Measurements from ENCODE around the gene HLA-DMB. TPM values are rescaled to one million over a fixed set of nuclear protein-coding genes. Genes with fewer than 3 reads are reported as not detected.

Gene HLA-DMB
- total and polyA plus RNA-seq, 4 donors, result 4.7 to 22.3 (median 10.3) TPM

DNA sequence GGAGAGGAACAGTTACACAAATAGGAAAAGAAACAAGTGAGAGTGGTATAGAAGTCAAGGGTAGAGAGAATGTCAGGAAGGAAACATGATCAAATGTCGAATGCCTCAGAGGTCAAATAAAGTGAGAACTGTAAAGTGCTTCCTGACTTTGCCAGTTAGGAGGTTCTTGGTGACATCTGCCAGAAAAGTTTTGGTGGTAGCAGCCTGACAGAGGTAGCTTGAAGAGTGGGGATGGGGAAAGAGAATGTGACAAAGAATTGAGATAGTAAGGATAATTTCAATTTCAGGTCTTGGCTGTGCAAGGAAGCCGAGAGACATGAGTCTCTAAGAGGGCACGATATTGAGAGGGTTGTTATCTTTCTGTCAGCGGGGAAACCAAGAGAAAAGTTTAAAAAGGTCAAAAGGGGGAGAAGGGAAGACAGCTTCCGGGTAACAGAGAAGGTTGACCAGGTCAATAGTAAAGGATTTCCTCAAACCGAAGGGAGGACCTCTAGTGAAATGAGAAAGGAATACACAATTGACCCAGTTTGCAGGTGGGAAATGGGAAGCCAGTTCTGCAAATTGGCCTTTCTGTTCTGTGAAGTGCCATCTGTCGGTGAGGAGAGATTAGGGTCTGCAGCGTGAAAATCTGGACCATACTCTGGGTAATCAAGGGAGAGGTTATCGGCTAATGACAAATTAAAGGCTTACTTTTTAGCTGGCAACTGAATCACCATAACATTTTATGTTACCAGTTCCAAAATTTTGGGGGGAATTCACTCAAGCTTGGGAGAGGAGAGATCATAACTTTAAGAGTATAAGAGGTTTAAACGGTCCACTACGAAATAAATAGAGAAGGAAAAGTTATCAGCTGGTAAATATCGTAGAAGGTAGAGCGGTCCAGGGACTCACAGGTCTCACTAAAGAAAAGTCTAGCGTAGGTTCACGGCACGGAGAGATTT lies 26.6 kb upstream of the HLA-DMB start:
- DNase-seq (ENCODE audit: low read depth in 4 of 6, low spot score in 6 of 6), result peak in 5 of 6 donors; percentile 13 to 89 (median 44)
- peak overlapping the region; percentile 100 for H3K27ac ChIP-seq (ENCODE audit: low read depth, low read length)
- WGBS (ENCODE audit: insufficient coverage), result 10% methylated on average over 13 of the region's 16 CpGs
- peak overlapping the region; percentile 93 for H3K4me3 ChIP-seq (ENCODE audit: low read depth, low read length)
- no peaks in the 10 kb centered on the region for H3K27me3 ChIP-seq (ENCODE audit: control insufficient read depth, insufficient read depth, low read length)
- H3K9me3 ChIP-seq (ENCODE audit: control insufficient read depth, insufficient read depth, low read length), result no peaks in the 10 kb centered on the region
- peaks cover 4% of the 10 kb centered on the region for H3K36me3 ChIP-seq (ENCODE audit: control insufficient read depth, insufficient read depth, low read length)
- H3K4me1 ChIP-seq (ENCODE audit: control insufficient read depth, insufficient read depth, low read length), result peaks cover 17% of the 10 kb centered on the region

DNA sequence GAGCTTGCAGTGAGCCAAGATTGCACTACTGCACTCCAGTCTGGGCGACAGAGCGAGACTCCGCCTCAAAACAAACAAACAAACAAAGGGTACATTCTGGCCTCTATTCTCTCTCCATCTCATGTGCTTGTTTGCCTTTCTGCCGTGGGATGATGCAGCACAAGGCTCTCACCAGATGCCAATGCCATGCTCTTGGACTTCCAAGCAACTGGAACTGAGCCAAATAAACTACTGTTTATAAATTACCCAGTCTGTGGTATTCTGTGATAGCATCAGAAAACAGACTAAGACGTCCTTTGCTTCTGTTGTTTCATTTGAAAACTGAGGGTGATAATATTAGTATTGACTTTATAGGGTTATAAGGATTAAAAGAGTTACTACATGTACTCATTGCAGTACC lies 23.9 kb upstream of the HLA-DMB start:
- no peak for DNase-seq (ENCODE audit: low read depth in 4 of 6, low spot score in 6 of 6)
- Histone ChIP-seq H3K36me3 (ENCODE audit: control insufficient read depth, insufficient read depth, low read length) (no peaks in the 10 kb centered on the region), H3K4me1 (ENCODE audit: control insufficient read depth, insufficient read depth, low read length) (peaks cover 7% of the 10 kb centered on the region), H3K27me3 (ENCODE audit: control insufficient read depth, insufficient read depth, low read length) (no peaks in the 10 kb centered on the region), H3K9me3 (ENCODE audit: control insufficient read depth, insufficient read depth, low read length) (no peaks in the 10 kb centered on the region), H3K4me3 (ENCODE audit: low read depth, low read length) (no peak overlapping the region), H3K27ac (ENCODE audit: low read depth, low read length) (no peak overlapping the region)
- 100% methylated on average over 2 of the region's 5 CpGs for WGBS (ENCODE audit: insufficient coverage)

GRCh38 chr6:32963866-32964265 lies 23.0 kb upstream of the HLA-DMB start:
- H3K9me3 ChIP-seq (ENCODE audit: control insufficient read depth, insufficient read depth, low read length), result no peaks in the 10 kb centered on the region

DNA sequence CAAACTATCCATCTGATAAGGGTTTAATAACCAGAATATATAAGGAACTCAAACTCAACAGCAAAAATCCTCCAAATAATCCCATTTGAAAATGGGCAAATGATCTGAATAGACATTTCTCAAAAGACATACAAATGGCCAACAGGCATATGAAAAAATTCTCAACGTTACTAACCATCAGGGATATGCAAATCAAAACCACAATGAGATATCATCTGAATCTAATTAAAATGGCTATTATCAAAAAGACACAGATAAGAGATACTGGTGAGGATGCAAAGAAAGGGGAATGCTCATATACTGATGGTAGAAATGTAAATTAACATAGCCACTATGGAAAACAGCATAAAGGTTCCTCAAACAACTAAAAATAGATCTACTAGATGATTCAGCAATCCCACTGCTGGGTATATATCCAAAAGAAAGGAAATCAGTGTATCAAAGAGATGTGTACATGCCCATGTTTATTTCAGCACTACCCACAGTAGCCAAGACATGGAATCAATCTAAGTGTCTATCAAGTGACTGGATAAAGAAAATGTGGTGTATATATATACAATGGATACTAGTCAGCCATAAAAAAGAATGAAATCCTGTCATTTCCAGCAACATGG lies 21.5 kb upstream of the HLA-DMB start:
- Histone ChIP-seq H3K36me3 (ENCODE audit: control insufficient read depth, insufficient read depth, low read length) (no peaks in the 10 kb centered on the region), H3K27me3 (ENCODE audit: control insufficient read depth, insufficient read depth, low read length) (no peaks in the 10 kb centered on the region), H3K9me3 (ENCODE audit: control insufficient read depth, insufficient read depth, low read length) (no peaks in the 10 kb centered on the region), H3K4me3 (ENCODE audit: low read depth, low read length) (no peak overlapping the region), H3K27ac (ENCODE audit: low read depth, low read length) (no peak overlapping the region), H3K4me1 (ENCODE audit: control insufficient read depth, insufficient read depth, low read length) (no peaks in the 10 kb centered on the region)
- WGBS (ENCODE audit: insufficient coverage), result no CpG with 5 or more reads among the region's 1 CpG
- no peak for DNase-seq (ENCODE audit: low read depth in 4 of 6, low spot score in 6 of 6)

More at GRCh38 chr6:32963866-32964265, 23.0 kb upstream of the HLA-DMB start:
- 89% methylated on average over 1 of the region's 1 CpG for WGBS (ENCODE audit: insufficient coverage)
- Histone ChIP-seq H3K27ac (ENCODE audit: low read depth, low read length) (no peak overlapping the region), H3K36me3 (ENCODE audit: control insufficient read depth, insufficient read depth, low read length) (no peaks in the 10 kb centered on the region), H3K4me1 (ENCODE audit: control insufficient read depth, insufficient read depth, low read length) (no peaks in the 10 kb centered on the region), H3K27me3 (ENCODE audit: control insufficient read depth, insufficient read depth, low read length) (no peaks in the 10 kb centered on the region), H3K4me3 (ENCODE audit: low read depth, low read length) (no peak overlapping the region)
- DNase-seq (ENCODE audit: low read depth in 4 of 6, low spot score in 6 of 6), result no peak

- 100% methylated on average over 2 of the region's 5 CpGs for WGBS (ENCODE audit: insufficient coverage)
- Histone ChIP-seq H3K4me1 (ENCODE audit: control insufficient read depth, insufficient read depth, low read length) (no peaks in the 10 kb centered on the region), H3K36me3 (ENCODE audit: control insufficient read depth, insufficient read depth, low read length) (no peaks in the 10 kb centered on the region), H3K27ac (ENCODE audit: low read depth, low read length) (no peak overlapping the region), H3K4me3 (ENCODE audit: low read depth, low read length) (no peak overlapping the region), H3K9me3 (ENCODE audit: control insufficient read depth, insufficient read depth, low read length) (no peaks in the 10 kb centered on the region), H3K27me3 (ENCODE audit: control insufficient read depth, insufficient read depth, low read length) (no peaks in the 10 kb centered on the region)
- no peak for DNase-seq (ENCODE audit: low read depth in 4 of 6, low spot score in 6 of 6)
These were observed 19.7 kb upstream of the HLA-DMB start for GRCh38 chr6:32960563-32960962.

- no peaks in the 10 kb centered on the region for H3K9me3 ChIP-seq (ENCODE audit: control insufficient read depth, insufficient read depth, low read length)
- peaks cover 6% of the 10 kb centered on the region for H3K4me1 ChIP-seq (ENCODE audit: control insufficient read depth, insufficient read depth, low read length)
- no peak overlapping the region for H3K4me3 ChIP-seq (ENCODE audit: low read depth, low read length)
- DNase-seq (ENCODE audit: low read depth in 4 of 6, low spot score in 6 of 6), result no peak
- WGBS (ENCODE audit: insufficient coverage), result no CpG with 5 or more reads among the region's 2 CpGs
- no peak overlapping the region for H3K27ac ChIP-seq (ENCODE audit: low read depth, low read length)
- H3K27me3 ChIP-seq (ENCODE audit: control insufficient read depth, insufficient read depth, low read length), result no peaks in the 10 kb centered on the region
- no peaks in the 10 kb centered on the region for H3K36me3 ChIP-seq (ENCODE audit: control insufficient read depth, insufficient read depth, low read length)
These were observed 15.3 kb upstream of the HLA-DMB start for GRCh38 chr6:32956176-32956575.

DNA sequence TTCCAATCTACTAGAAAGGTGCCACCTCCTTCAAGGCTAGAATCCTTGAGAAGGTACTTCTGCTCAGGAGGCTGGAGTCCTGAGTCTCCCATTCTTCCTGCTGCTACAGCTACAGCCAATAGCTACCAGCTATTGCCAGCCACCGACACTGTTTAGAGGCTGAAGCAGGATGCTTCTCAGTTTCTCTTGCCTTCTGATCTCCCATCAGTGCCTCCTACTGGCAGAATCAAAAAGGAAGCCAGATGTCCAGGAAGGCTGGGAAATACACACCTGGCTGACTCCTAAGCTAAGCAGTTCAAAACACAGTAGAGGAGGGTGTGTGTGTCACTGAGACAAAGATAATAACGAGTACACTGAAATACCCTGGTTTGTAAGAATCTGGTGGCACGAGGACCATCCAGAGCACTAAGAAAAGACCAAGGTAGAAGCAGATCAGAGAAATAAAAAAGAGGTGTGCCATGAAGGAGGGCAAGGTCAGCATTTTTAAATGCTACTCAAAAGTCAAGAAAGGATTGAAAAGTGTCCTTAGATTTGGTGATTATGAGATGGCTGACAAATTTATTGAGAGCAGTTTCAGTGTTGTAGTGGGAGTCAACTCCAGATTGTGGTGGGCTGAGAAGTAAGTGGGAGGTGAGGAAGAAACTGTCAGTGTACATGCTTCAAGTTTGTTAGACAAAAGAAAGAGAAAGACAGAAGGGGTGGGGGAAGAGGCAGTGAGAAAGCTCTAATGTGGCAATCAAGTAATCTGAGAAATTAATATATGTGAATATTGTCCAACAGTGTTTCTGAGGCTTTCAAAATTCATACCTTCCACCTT lies 14.4 kb upstream of the HLA-DMB start:
- Histone ChIP-seq H3K27ac (ENCODE audit: low read depth, low read length) (no peak overlapping the region), H3K36me3 (ENCODE audit: control insufficient read depth, insufficient read depth, low read length) (no peaks in the 10 kb centered on the region), H3K4me3 (ENCODE audit: low read depth, low read length) (no peak overlapping the region), H3K27me3 (ENCODE audit: control insufficient read depth, insufficient read depth, low read length) (no peaks in the 10 kb centered on the region), H3K4me1 (ENCODE audit: control insufficient read depth, insufficient read depth, low read length) (peaks cover 6% of the 10 kb centered on the region), H3K9me3 (ENCODE audit: control insufficient read depth, insufficient read depth, low read length) (no peaks in the 10 kb centered on the region)
- no peak for DNase-seq (ENCODE audit: low read depth in 4 of 6, low spot score in 6 of 6)
- 24% methylated on average over 3 of the region's 3 CpGs for WGBS (ENCODE audit: insufficient coverage)

GRCh38 chr6:32954267-32954666 lies 13.4 kb upstream of the HLA-DMB start:
- Histone ChIP-seq H3K9me3 (ENCODE audit: control insufficient read depth, insufficient read depth, low read length) (no peaks in the 10 kb centered on the region), H3K27ac (ENCODE audit: low read depth, low read length) (no peak overlapping the region), H3K36me3 (ENCODE audit: control insufficient read depth, insufficient read depth, low read length) (no peaks in the 10 kb centered on the region), H3K4me1 (ENCODE audit: control insufficient read depth, insufficient read depth, low read length) (peaks cover 6% of the 10 kb centered on the region), H3K4me3 (ENCODE audit: low read depth, low read length) (no peak overlapping the region), H3K27me3 (ENCODE audit: control insufficient read depth, insufficient read depth, low read length) (no peaks in the 10 kb centered on the region)
- WGBS (ENCODE audit: insufficient coverage), result 72% methylated on average over 3 of the region's 4 CpGs
- no peak for DNase-seq (ENCODE audit: low read depth in 4 of 6, low spot score in 6 of 6)

DNA sequence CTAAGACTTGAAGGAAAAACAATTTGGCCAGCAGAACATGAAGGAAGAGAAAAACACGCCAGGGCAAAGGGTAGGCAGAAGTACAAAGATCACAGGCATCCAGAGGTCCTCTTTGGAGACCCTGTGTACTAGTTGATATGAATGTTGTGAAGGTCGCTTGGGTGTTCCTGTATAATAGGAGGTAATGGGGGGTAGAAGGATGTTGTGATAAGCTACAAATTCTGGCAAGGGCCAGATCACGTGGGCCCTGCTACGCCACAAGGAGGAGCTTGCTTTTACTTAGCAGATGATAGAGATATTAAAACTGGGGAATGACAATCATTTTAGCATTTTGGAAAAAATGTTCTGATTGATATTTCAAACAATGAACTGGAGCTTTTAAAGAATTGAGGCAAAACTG lies 12.9 kb upstream of the HLA-DMB start:
- Histone ChIP-seq H3K4me1 (ENCODE audit: control insufficient read depth, insufficient read depth, low read length) (peaks cover 6% of the 10 kb centered on the region), H3K27ac (ENCODE audit: low read depth, low read length) (no peak overlapping the region)
- WGBS (ENCODE audit: insufficient coverage), result 84% methylated on average over 4 of the region's 4 CpGs

More for the DNA sequence above, 12.9 kb upstream of the HLA-DMB start:
- Histone ChIP-seq H3K4me3 (ENCODE audit: low read depth, low read length) (no peak overlapping the region), H3K9me3 (ENCODE audit: control insufficient read depth, insufficient read depth, low read length) (no peaks in the 10 kb centered on the region), H3K27me3 (ENCODE audit: control insufficient read depth, insufficient read depth, low read length) (no peaks in the 10 kb centered on the region), H3K36me3 (ENCODE audit: control insufficient read depth, insufficient read depth, low read length) (no peaks in the 10 kb centered on the region)
- no peak for DNase-seq (ENCODE audit: low read depth in 4 of 6, low spot score in 6 of 6)

Data from spinal cord (tissue), 10 donors.